ENCODE measurements around the gene NEUROD2.
A peak's percentile ranks its signal among the peaks of the same experiment; 100 is the strongest.

Gene NEUROD2

DNA sequence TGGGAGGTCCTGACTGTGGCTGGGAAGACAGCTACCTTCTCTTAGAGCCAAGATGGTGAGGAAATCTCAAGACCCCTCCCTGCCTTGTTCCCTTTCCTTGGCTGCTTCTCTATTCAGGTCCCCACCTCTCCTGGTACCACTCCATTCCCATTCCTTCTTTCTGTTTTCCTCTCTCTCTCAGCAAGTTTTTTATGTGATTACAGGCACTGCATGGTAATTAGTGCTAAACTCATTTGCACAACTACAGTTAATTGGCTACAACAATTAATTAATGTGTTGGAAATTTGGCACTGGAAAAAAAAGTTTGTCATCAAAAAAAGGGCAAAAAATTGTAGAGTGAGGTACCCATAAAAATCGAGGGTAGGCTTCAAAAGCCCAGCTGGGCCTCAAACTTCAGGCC, 45.3 kb downstream of the NEUROD2 start:
- Histone ChIP-seq H3K4me3 (no peak overlapping the region), H3K27me3 (ENCODE audit: low read depth) (no peaks in the 10 kb centered on the region), H3K4me1 (no peaks in the 10 kb centered on the region), H3K36me3 (replicated peaks) (peaks cover 4% of the 10 kb centered on the region; the same call in 1 of the 2 replicates), H3K9me3 (no peaks in the 10 kb centered on the region)
- in situ Hi-C loops (cut with MboI; ENCODE audit: low sequenced_read_pairs): no loop called here
- DNase-seq (ENCODE audit: low spot score in 2 of 2): no peak

DNA sequence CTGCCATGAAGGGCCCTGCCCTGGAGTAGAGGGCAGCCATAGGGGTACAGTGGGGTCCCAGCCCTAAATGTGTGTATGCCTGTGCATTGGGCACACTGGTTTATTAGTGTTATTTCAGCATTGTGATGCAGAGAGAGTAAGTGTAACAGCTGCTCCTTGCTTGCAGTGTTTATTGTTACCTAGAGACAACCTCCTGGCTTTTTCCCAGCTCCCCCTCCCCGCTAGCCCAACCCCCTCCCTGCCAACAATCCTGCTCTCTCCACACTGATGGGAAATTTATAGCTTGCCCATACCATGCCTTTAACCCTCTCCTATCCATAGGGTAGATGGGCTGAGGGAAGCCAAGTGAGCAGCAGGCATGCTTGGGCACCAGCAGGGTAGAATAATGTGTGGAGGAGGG, 51.3 kb downstream of the NEUROD2 start:
- Histone ChIP-seq H3K9me3 (no peaks in the 10 kb centered on the region), H3K36me3 (replicated peaks) (peaks cover 4% of the 10 kb centered on the region; the same call in 1 of the 2 replicates), H3K27me3 (ENCODE audit: low read depth) (no peaks in the 10 kb centered on the region), H3K4me1 (no peaks in the 10 kb centered on the region), H3K4me3 (no peak overlapping the region)
- in situ Hi-C loops (cut with MboI; ENCODE audit: low sequenced_read_pairs): no loop called here
- DNase-seq (ENCODE audit: low spot score in 2 of 2): peak in 1 of 2 experiments; percentile 23

- in situ Hi-C loops (cut with MboI; ENCODE audit: low sequenced_read_pairs): no loop called here
- DNase-seq (ENCODE audit: low spot score in 2 of 2): no peak
Measured at GRCh38 chr17:39555368-39555767, 52.4 kb downstream of the NEUROD2 start.

More at GRCh38 chr17:39555368-39555767, 52.4 kb downstream of the NEUROD2 start:
- Histone ChIP-seq H3K36me3 (replicated peaks) (peaks cover 4% of the 10 kb centered on the region; the same call in 1 of the 2 replicates), H3K4me1 (no peaks in the 10 kb centered on the region), H3K9me3 (no peaks in the 10 kb centered on the region), H3K27me3 (ENCODE audit: low read depth) (no peaks in the 10 kb centered on the region), H3K4me3 (no peak overlapping the region)
